Measurements from ENCODE around the gene ATP6V0A1.
A peak's percentile ranks its signal among the peaks of the same experiment; 100 is the strongest.

ATP6V0A1 gene

GRCh38 chr17:42458497-42459255 is at the start of gene ATP6V0A1:
ATP6V0A1 (plus strand) TSS chr17:42458878; CDS start chr17:42460895, 2,017 bp downstream.
- DNase-seq, result peak; percentile 89 to 97 (median 93)

- DNase-seq, result peak; percentile 47 to 61 (median 61)
These were observed 49.0 kb upstream of the ATP6V0A1 start for GRCh38 chr17:42409523-42410318.

GRCh38 chr17:42410319-42410685 is 48.4 kb upstream of the ATP6V0A1 start:
- DNase-seq, result no peak

- no peak for DNase-seq
These were observed 47.3 kb upstream of the ATP6V0A1 start for GRCh38 chr17:42411361-42411760.

GRCh38 chr17:42411905-42412679 is 46.6 kb upstream of the ATP6V0A1 start:
- DNase-seq, result no peak

GRCh38 chr17:42413464-42414040 is 45.1 kb upstream of the ATP6V0A1 start:
- DNase-seq, result no peak

GRCh38 chr17:42414704-42415409 is 43.8 kb upstream of the ATP6V0A1 start:
- DNase-seq, result peak in 1 of 3 donors; percentile 37

- peak; percentile 62 to 84 (median 81) for DNase-seq
These were observed 40.7 kb upstream of the ATP6V0A1 start for GRCh38 chr17:42417981-42418380.

- no peak for DNase-seq
These were observed 37.6 kb upstream of the ATP6V0A1 start for GRCh38 chr17:42421136-42421506.

GRCh38 chr17:42421507-42422338 is 37.0 kb upstream of the ATP6V0A1 start:
- DNase-seq, result peak; percentile 45 to 72 (median 54)

- no peak for DNase-seq
These were observed 36.2 kb upstream of the ATP6V0A1 start for GRCh38 chr17:42422412-42422957.

GRCh38 chr17:42422958-42423712 is 35.5 kb upstream of the ATP6V0A1 start, which contains the start of gene CAVIN1:
CAVIN1 (minus strand) TSS chr17:42423256; CDS start chr17:42423097, 159 bp downstream.
- peak in 2 of 3 donors; percentile 29 to 65 for DNase-seq

- DNase-seq, result no peak
These were observed 34.9 kb upstream of the ATP6V0A1 start for GRCh38 chr17:42423766-42424165.

- DNase-seq, result peak in 1 of 3 donors; percentile 25
These were observed 33.6 kb upstream of the ATP6V0A1 start for GRCh38 chr17:42424991-42425610.

GRCh38 chr17:42428141-42428944 is 30.3 kb upstream of the ATP6V0A1 start:
- DNase-seq, result peak; percentile 80 to 82 (median 80)

GRCh38 chr17:42429726-42430447 is 28.8 kb upstream of the ATP6V0A1 start:
- DNase-seq, result no peak

GRCh38 chr17:42431758-42432161 is 26.9 kb upstream of the ATP6V0A1 start:
- peak in 2 of 3 donors; percentile 44 for DNase-seq

GRCh38 chr17:42436391-42436790 is 22.3 kb upstream of the ATP6V0A1 start:
- DNase-seq, result peak; percentile 59 to 87 (median 66)

Measured in suppressor macrophage treated with lipopolysaccharide for 1 hour (primary cell).